GM23338 (cell line): ENCODE measurements around the gene SHISAL1. TPM values are rescaled to one million over a fixed set of nuclear protein-coding genes. Genes with fewer than 3 reads are reported as not detected.

Experiments
- ATAC-seq: fragments of 200-7000 bp; cut with Tn5 transposase; 3 replicates; pipeline ENCODE4 v1.9.1; 2020
- DNase-seq: peaks from one replicate; pipeline ENCODE4 v3.0.0-alpha.2; 2015; ENCODE audit warnings: low spot score
- H2AFZ ChIP-seq: fragments of 200-600 bp; sonication (generic); 2 replicates; pipeline ENCODE4 v1.8.0; 2016; ENCODE audit warnings: antibody characterized with exemption, mild to moderate bottlenecking, moderate library complexity
- H3F3A ChIP-seq: fragments of 200-600 bp; sonication (generic); replicated peaks from 2 replicates; pipeline ENCODE4 v1.8.0; 2017; ENCODE audit warnings: antibody characterized with exemption, mixed run types, low read depth
- H3K27ac ChIP-seq: fragments of 200-600 bp; sonication (generic); 2 replicates; pipeline ENCODE4 v1.6.1; 2016; ENCODE audit warnings: low read depth
- H3K27me3 ChIP-seq: fragments of 200-600 bp; sonication (generic); 2 replicates; pipeline ENCODE4 v1.8.0; 2016; ENCODE audit warnings: mild to moderate bottlenecking, mixed run types, moderate library complexity; ENCODE audit not compliant: insufficient read depth
- H3K36me3 ChIP-seq: fragments of 200-600 bp; sonication (generic); 2 replicates; pipeline ENCODE4 v1.8.0; 2016; ENCODE audit warnings: mild to moderate bottlenecking; ENCODE audit not compliant: insufficient read depth
- H3K4me1 ChIP-seq: fragments of 200-600 bp; sonication (generic); 2 replicates; pipeline ENCODE4 v1.8.0; 2016; ENCODE audit warnings: mild to moderate bottlenecking, moderate library complexity; ENCODE audit not compliant: insufficient read depth
- H3K4me2 ChIP-seq: fragments of 200-600 bp; sonication (generic); 2 replicates; pipeline ENCODE4 v1.7.1; 2017; ENCODE audit warnings: mixed run types
- H3K4me3 ChIP-seq: fragments of 200-600 bp; sonication (generic); 2 replicates; pipeline ENCODE4 v1.6.1; 2016; ENCODE audit warnings: mixed run types
- H3K79me2 ChIP-seq: fragments of 200-600 bp; sonication (generic); replicated peaks from 2 replicates; pipeline ENCODE4 v1.8.0; 2017; ENCODE audit warnings: mild to moderate bottlenecking; ENCODE audit not compliant: insufficient read depth
- H3K9me2 ChIP-seq: fragments of 200-600 bp; sonication (generic); 2 replicates; pipeline ENCODE4 v1.8.0; 2017; ENCODE audit not compliant: insufficient read depth
- H4K20me1 ChIP-seq: fragments of 200-600 bp; sonication (generic); replicated peaks from 2 replicates; pipeline ENCODE4 v1.8.0; 2017; ENCODE audit warnings: mild to moderate bottlenecking; ENCODE audit not compliant: insufficient read depth
- H3K27ac Mint-ChIP-seq: 2 replicates; pipeline ENCODE4 v1.8.0; 2020; ENCODE audit warnings: inconsistent platforms, mild to moderate bottlenecking, moderate library complexity, mixed read lengths
- H3K27me3 Mint-ChIP-seq: 3 replicates; pipeline ENCODE4 v1.8.0; 2022; ENCODE audit warnings: low read depth, mild to moderate bottlenecking, moderate library complexity, mixed read lengths, inconsistent platforms; ENCODE audit not compliant: insufficient read depth, poor library complexity
- H3K36me3 Mint-ChIP-seq: 3 replicates; pipeline ENCODE4 v1.8.0; 2021; ENCODE audit warnings: low read depth, mild to moderate bottlenecking, inconsistent platforms, moderate library complexity, mixed read lengths
- H3K4me1 Mint-ChIP-seq: 3 replicates; pipeline ENCODE4 v1.8.0; 2020; ENCODE audit warnings: mild to moderate bottlenecking, inconsistent platforms, mixed read lengths
- H3K4me3 Mint-ChIP-seq: 3 replicates; pipeline ENCODE4 v1.8.0; 2021; ENCODE audit warnings: moderate library complexity, mild to moderate bottlenecking, inconsistent platforms, mixed read lengths
- H3K9me3 Mint-ChIP-seq: 3 replicates; pipeline ENCODE4 v1.8.0; 2020; ENCODE audit warnings: moderate library complexity, mild to moderate bottlenecking, inconsistent platforms, mixed read lengths
- CREB1 ChIP-seq: fragments of 250-450 bp; sonication (Bioruptor Pico); IDR thresholded peaks from 2 replicates; pipeline ENCODE4 v1.5.0; 2020; ENCODE audit warnings: low read depth, mild to moderate bottlenecking, moderate library complexity
- ETS1 ChIP-seq: IDR thresholded peaks from 2 replicates; pipeline ENCODE4 v1.6.1; 2016; ENCODE audit warnings: antibody characterized with exemption
- EZH2 ChIP-seq: fragments of 200-600 bp; sonication (generic); IDR thresholded peaks from one replicate; pipeline ENCODE4 v1.8.0; 2017; ENCODE audit warnings: antibody characterized with exemption, mild to moderate bottlenecking, low read depth; ENCODE audit not compliant: unreplicated experiment
- EZH2phosphoT487 ChIP-seq: fragments of 200-600 bp; sonication (generic); IDR thresholded peaks from one replicate; pipeline ENCODE4 v1.8.1; 2018; ENCODE audit warnings: antibody characterized with exemption; ENCODE audit not compliant: unreplicated experiment
- NANOG ChIP-seq: IDR thresholded peaks from 2 replicates; pipeline ENCODE4 v1.6.1; 2016; ENCODE audit warnings: antibody characterized with exemption, borderline replicate concordance
- POLR2AphosphoS5 ChIP-seq: IDR thresholded peaks from 2 replicates; pipeline ENCODE4 v1.6.1; 2016; ENCODE audit warnings: antibody characterized with exemption, low read depth
- STAT1 ChIP-seq: IDR thresholded peaks from one replicate; pipeline ENCODE4 v1.6.1; 2016; ENCODE audit warnings: antibody characterized with exemption; ENCODE audit not compliant: unreplicated experiment
- ZNF114 ChIP-seq: fragments of 250-450 bp; sonication (Bioruptor Pico); IDR thresholded peaks from 2 replicates; pipeline ENCODE4 v1.5.0; 2020; ENCODE audit warnings: mild to moderate bottlenecking, moderate library complexity
- ZNF331 ChIP-seq: fragments of 250-450 bp; sonication (Bioruptor Pico); IDR thresholded peaks from 2 replicates; pipeline ENCODE4 v1.5.0; 2020; ENCODE audit warnings: low read depth, mild to moderate bottlenecking, moderate library complexity
- ZNF462 ChIP-seq: fragments of 250-450 bp; sonication (Bioruptor Pico); IDR thresholded peaks from 2 replicates; pipeline ENCODE4 v1.5.0; 2020; ENCODE audit warnings: mild to moderate bottlenecking, moderate library complexity
- polyA plus RNA-seq: library from polyadenylated mRNA; unstranded; fragments of >200 nt; fragmentation: Nextera tagmentation; extraction: Ambion mirVana; gene quantifications from 2 replicates; pipeline ENCODE4 v1.2.1, GENCODE V29; 2016
- total RNA-seq: library from RNA; depleted of rRNA; stranded (reverse); fragments of >200 nt; shearing (Covaris generic); gene quantifications from 2 replicates; pipeline ENCODE4 v1.2.3, GENCODE V29; 2014

The SHISAL1 gene
- total and polyA plus RNA-seq, 2 experiments from 2014 or later, result 0.71 to 3.4 TPM

- TF ChIP-seq ZNF331, result no peak
- TF ChIP-seq ZNF462 (CRISPR knock-in tag), result no peak
- no peak for TF ChIP-seq POLR2AphosphoS5
Observed at GRCh38 chr22:44279069-44279360, 33.7 kb downstream of the SHISAL1 start (continued).

GRCh38 chr22:44278243-44279068 is 34.3 kb downstream of the SHISAL1 start:
- ATAC-seq (no peak), DNase-seq (no peak)
- Mint-ChIP-seq H3K4me3 (no peak overlapping the region), H3K27ac (no peak overlapping the region), H3K4me1 (peaks cover 27% of the 10 kb centered on the region), H3K27me3 (peaks cover 6% of the 10 kb centered on the region), H3K36me3 (no peaks in the 10 kb centered on the region), H3K9me3 (no peaks in the 10 kb centered on the region)
- no peaks in the 10 kb centered on the region for H3K27me3 ChIP-seq
- no peaks in the 10 kb centered on the region for H3K79me2 ChIP-seq
- H2AFZ ChIP-seq, result no peak overlapping the region
- H3K4me3 ChIP-seq, result no peak overlapping the region
- no peaks in the 10 kb centered on the region for H3K9me2 ChIP-seq
- no peaks in the 10 kb centered on the region for H4K20me1 ChIP-seq
- H3K36me3 ChIP-seq, result no peaks in the 10 kb centered on the region
- peaks cover 2% of the 10 kb centered on the region; the same call in 1 of the 2 replicates for H3K4me1 ChIP-seq
- H3K27ac ChIP-seq, result no peak overlapping the region
- no peak overlapping the region for H3K4me2 ChIP-seq
- no peaks in the 10 kb centered on the region for H3F3A ChIP-seq
- TF ChIP-seq ETS1 (no peak), CREB1 (CRISPR knock-in tag) (no peak), EZH2phosphoT487 (no peak), NANOG (no peak), ZNF331 (no peak), ZNF114 (CRISPR knock-in tag) (no peak), EZH2 (no peak), STAT1 (no peak)
